H1 (cell line): ENCODE measurements around the gene MANBA.

Source experiments
- CBX5 ChIP-seq: fragments of 300-800, 300-1000 bp; sonication (generic); IDR thresholded peaks from 2 replicates; pipeline ENCODE4 v1.7.1; 2016; ENCODE audit warnings: antibody characterized with exemption, low read length, low read depth
- CTCF ChIP-seq, 3 experiments: IDR thresholded peaks; 1 replicate in 2 of 3; 2 replicates in 1 of 3; pipeline versions ENCODE4 v1.5.1 to v1.6.1; 2011; ENCODE audit warnings: low read length in 3 of 3, mild to moderate bottlenecking in 3 of 3, inconsistent platforms in 2 of 3, low read depth in 1 of 3, moderate library complexity in 1 of 3; ENCODE audit not compliant: insufficient read depth in 1 of 3; ENCODE audit errors: control extremely low read depth in 1 of 3
- E2F6 ChIP-seq: IDR thresholded peaks from 2 replicates; pipeline ENCODE4 v1.6.1; 2012; ENCODE audit warnings: inconsistent platforms
- EZH2 ChIP-seq: fragments of 200-600 bp; sonication (generic); IDR thresholded peaks from 2 replicates; pipeline ENCODE4 v1.7.1; 2012; ENCODE audit warnings: low read depth, mild to moderate bottlenecking, moderate library complexity, low read length, inconsistent platforms; ENCODE audit not compliant: severe bottlenecking
- JUND ChIP-seq: IDR thresholded peaks from 2 replicates; pipeline ENCODE4 v1.6.1; 2011; ENCODE audit warnings: mild to moderate bottlenecking, improper control_type of control experiment, low read length
- MAX ChIP-seq: IDR thresholded peaks from 2 replicates; pipeline ENCODE4 v1.6.1; 2012; ENCODE audit warnings: inconsistent platforms
- NRF1 ChIP-seq: IDR thresholded peaks from 2 replicates; pipeline ENCODE4 v1.6.1; 2011; ENCODE audit warnings: mild to moderate bottlenecking, low read depth, low read length, improper control_type of control experiment
- POLR2A ChIP-seq, 2 experiments: IDR thresholded peaks; 1 replicate in 1 of 2; 2 replicates in 1 of 2; pipeline ENCODE4 v1.6.1; 2011; ENCODE audit warnings: low read depth in 2 of 2, low read length in 2 of 2, mild to moderate bottlenecking in 2 of 2; ENCODE audit errors: control extremely low read depth in 1 of 2
- RAD21 ChIP-seq, 2 experiments: IDR thresholded peaks in 1 of 2; conservative IDR thresholded peaks in 1 of 2; 2 replicates each; pipeline ENCODE4 v1.6.1; 2011; ENCODE audit warnings: low read depth in 2 of 2, low read length in 2 of 2, improper control_type of control experiment in 1 of 2, inconsistent platforms in 1 of 2, mild to moderate bottlenecking in 1 of 2, moderate library complexity in 1 of 2
- RXRA ChIP-seq: IDR thresholded peaks from 2 replicates; pipeline ENCODE4 v1.6.1; 2011; ENCODE audit warnings: low read depth, mild to moderate bottlenecking, low read length, moderate library complexity; ENCODE audit not compliant: insufficient read depth
- SRF ChIP-seq: IDR thresholded peaks from 2 replicates; pipeline ENCODE4 v1.6.1; 2011; ENCODE audit warnings: mild to moderate bottlenecking, low read depth, low read length, moderate library complexity
- TBP ChIP-seq: IDR thresholded peaks from 2 replicates; pipeline ENCODE4 v1.6.1; 2011; ENCODE audit warnings: low read depth, low read length, improper control_type of control experiment
- TCF12 ChIP-seq: IDR thresholded peaks from 2 replicates; pipeline ENCODE4 v1.6.1; 2011; ENCODE audit warnings: low read depth, mild to moderate bottlenecking, low read length

- TF ChIP-seq CBX5 (no peak), POLR2A (IDR thresholded peaks at IDR 0.05; ENCODE audit: control extremely low read depth in 1 of 2, low read depth in 2 of 2, low read length in 2 of 2) (no peak), E2F6 (no peak), TBP (no peak), RXRA (no peak), MAX (no peak), CTCF (IDR thresholded peaks at IDR 0.05; ENCODE audit: control extremely low read depth in 1 of 3, insufficient read depth in 1 of 3, low read depth in 1 of 3, low read length in 3 of 3) (no peak), NRF1 (no peak), EZH2 (no peak), RAD21 (IDR thresholded peaks at IDR 0.05 in 1 of 2, conservative IDR thresholded peaks at IDR 0.05 in 1 of 2; ENCODE audit: low read depth in 2 of 2, low read length in 2 of 2) (no peak), SRF (no peak), JUND (no peak), TCF12 (no peak)
These were observed 95.2 kb downstream of the MANBA start for GRCh38 chr4:102665527-102665926.
